ENCODE results near the gene KLK10. TPM values are rescaled to one million over a fixed set of nuclear protein-coding genes. Genes with fewer than 3 reads are reported as not detected.

Gene KLK10
- total and polyA plus RNA-seq, 2 experiments from 2014 or later: not detected

DNA sequence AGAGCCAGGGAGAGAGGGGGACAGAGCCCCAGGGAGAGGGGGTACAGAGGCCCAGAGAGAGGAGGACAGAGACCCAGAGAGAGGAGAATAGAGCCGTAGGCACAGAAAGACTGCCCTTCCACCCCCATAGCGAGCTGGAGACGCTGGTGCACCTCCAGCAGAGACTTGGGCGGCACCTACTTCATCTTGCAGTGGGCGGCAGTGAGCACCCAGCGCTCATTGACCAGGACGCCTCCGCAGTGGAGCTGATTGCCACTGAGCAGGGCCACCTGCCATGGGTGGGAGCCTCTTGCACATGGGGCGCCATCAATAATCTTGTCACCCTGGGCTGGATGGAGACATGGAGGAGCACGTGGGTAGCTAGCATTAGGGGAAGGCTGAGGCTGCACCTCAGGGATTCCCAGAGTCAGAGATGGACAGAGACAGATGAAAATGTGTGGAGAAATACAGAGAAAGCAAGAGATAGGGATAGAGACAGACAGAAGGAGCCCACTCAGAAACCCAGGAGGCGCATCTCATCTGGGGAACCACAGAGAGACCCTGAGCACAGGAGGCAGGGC lies 37.8 kb downstream of the KLK10 start:
- WGBS, 2 experiments (ENCODE audit: low coverage in 1 of 2, low lambda C conversion rate in 2 of 2, missing lambda C conversion rate in 2 of 2): 35 to 36% methylated on average over 11 of the region's 11 CpGs
- Histone ChIP-seq H2AFZ (no peak overlapping the region), H3K36me3 (ENCODE audit: low read depth) (no peaks in the 10 kb centered on the region), H3K9ac (no peak overlapping the region), H3K27ac (no peak overlapping the region), H3K4me1 (ENCODE audit: insufficient read depth) (no peaks in the 10 kb centered on the region), H3K4me2 (ENCODE audit: unreplicated experiment) (no peak overlapping the region), H3K4me3 (no peak overlapping the region), H3F3A (ENCODE audit: insufficient read depth) (no peaks in the 10 kb centered on the region), H3K9me3 (ENCODE audit: low read depth) (no peaks in the 10 kb centered on the region), H3K27me3 (replicated peaks; ENCODE audit: insufficient read depth) (no peaks in the 10 kb centered on the region; the same call in 1 of the 2 replicates), H3K79me2 (ENCODE audit: insufficient read depth) (no peaks in the 10 kb centered on the region), H3K9me2 (ENCODE audit: insufficient read depth) (no peaks in the 10 kb centered on the region), H4K20me1 (ENCODE audit: insufficient read depth) (no peaks in the 10 kb centered on the region)
- TF ChIP-seq EZH2 (IDR thresholded peaks at IDR 0.05; ENCODE audit: insufficient read depth, poor library complexity, severe bottlenecking) (no peak), EZH2phosphoT487 (IDR thresholded peaks at IDR 0.05; ENCODE audit: insufficient read depth, low read depth) (no peak)
- in situ Hi-C loops (cut with MboI): no loop called here
- DNase-seq: no peak

DNA sequence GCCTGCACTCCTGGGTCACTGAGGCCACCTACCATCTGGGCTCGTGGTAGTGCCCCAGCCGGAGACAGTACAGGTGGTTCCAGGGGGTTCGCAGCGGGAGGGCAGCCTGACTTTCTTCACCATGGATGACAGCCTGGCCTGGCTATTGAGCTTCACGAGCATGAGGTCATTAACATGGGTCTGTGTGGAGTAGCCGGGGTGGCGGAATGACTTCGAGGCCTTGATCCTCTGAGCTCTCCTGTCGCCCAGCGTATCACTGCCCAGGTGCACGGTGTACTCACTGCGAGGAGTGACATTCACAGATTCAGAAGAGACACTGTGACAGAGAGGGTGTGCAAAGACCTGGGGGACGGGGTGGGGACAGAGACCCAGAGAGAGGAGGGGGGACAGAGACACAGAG lies 39.3 kb downstream of the KLK10 start:
- WGBS, 2 experiments (ENCODE audit: low coverage in 1 of 2, low lambda C conversion rate in 2 of 2, missing lambda C conversion rate in 2 of 2): 0 to 5% methylated on average over 12 to 13 of the region's 13 CpGs
- no peaks in the 10 kb centered on the region for H3K36me3 ChIP-seq (ENCODE audit: low read depth)
- DNase-seq: no peak
- H3K79me2 ChIP-seq (ENCODE audit: insufficient read depth): no peaks in the 10 kb centered on the region
- H4K20me1 ChIP-seq (ENCODE audit: insufficient read depth): no peaks in the 10 kb centered on the region
- H3K27me3 ChIP-seq (replicated peaks; ENCODE audit: insufficient read depth): no peaks in the 10 kb centered on the region; the same call in none of the 2 replicates
- no peak for TF ChIP-seq EZH2 (IDR thresholded peaks at IDR 0.05; ENCODE audit: insufficient read depth, poor library complexity, severe bottlenecking)
- TF ChIP-seq EZH2phosphoT487 (IDR thresholded peaks at IDR 0.05; ENCODE audit: insufficient read depth, low read depth): no peak
- H3K4me1 ChIP-seq (ENCODE audit: insufficient read depth): no peaks in the 10 kb centered on the region
- no peak overlapping the region for H3K9ac ChIP-seq
- H3K9me3 ChIP-seq (ENCODE audit: low read depth): no peaks in the 10 kb centered on the region
- in situ Hi-C loops (cut with MboI): no loop called here
- H3K4me3 ChIP-seq: no peak overlapping the region
- no peaks in the 10 kb centered on the region for H3K9me2 ChIP-seq (ENCODE audit: insufficient read depth)
- H3F3A ChIP-seq (ENCODE audit: insufficient read depth): no peaks in the 10 kb centered on the region
- no peak overlapping the region for H2AFZ ChIP-seq
- H3K4me2 ChIP-seq (ENCODE audit: unreplicated experiment): no peak overlapping the region
- no peak overlapping the region for H3K27ac ChIP-seq

DNA sequence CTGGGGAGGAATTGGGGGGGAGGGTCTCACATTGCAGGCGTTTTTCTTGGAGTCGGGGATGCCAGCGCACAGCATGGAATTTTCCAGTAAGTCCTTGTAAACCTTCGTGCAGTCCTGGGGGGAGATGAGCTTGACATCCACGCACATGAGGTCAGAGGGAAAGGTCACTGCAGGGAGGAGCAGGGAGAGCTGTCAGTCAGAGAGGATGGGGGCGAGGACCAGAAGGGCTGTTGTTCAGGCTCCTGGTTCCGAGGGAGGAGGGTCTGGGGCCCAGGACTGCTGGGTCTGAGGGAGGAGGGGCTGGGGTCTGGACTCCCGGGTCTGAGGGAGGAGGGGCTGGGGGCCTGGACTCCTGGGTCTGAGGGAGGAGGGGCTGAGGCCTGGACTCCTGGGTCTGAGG lies 39.8 kb downstream of the KLK10 start:
- Histone ChIP-seq H3K79me2 (ENCODE audit: insufficient read depth) (no peaks in the 10 kb centered on the region), H4K20me1 (ENCODE audit: insufficient read depth) (no peaks in the 10 kb centered on the region), H3K27ac (no peak overlapping the region), H3K9ac (no peak overlapping the region), H3K36me3 (ENCODE audit: low read depth) (no peaks in the 10 kb centered on the region), H3K27me3 (replicated peaks; ENCODE audit: insufficient read depth) (no peaks in the 10 kb centered on the region; the same call in none of the 2 replicates), H3K4me1 (ENCODE audit: insufficient read depth) (no peaks in the 10 kb centered on the region), H3K4me2 (ENCODE audit: unreplicated experiment) (no peak overlapping the region), H3F3A (ENCODE audit: insufficient read depth) (no peaks in the 10 kb centered on the region), H3K9me3 (ENCODE audit: low read depth) (no peaks in the 10 kb centered on the region), H3K4me3 (no peak overlapping the region), H2AFZ (no peak overlapping the region), H3K9me2 (ENCODE audit: insufficient read depth) (no peaks in the 10 kb centered on the region)
- in situ Hi-C loops (cut with MboI): no loop called here
- no peak for TF ChIP-seq EZH2 (IDR thresholded peaks at IDR 0.05; ENCODE audit: insufficient read depth, poor library complexity, severe bottlenecking)
- TF ChIP-seq EZH2phosphoT487 (IDR thresholded peaks at IDR 0.05; ENCODE audit: insufficient read depth, low read depth): no peak
- DNase-seq: no peak
- WGBS, 2 experiments (ENCODE audit: low coverage in 1 of 2, low lambda C conversion rate in 2 of 2, missing lambda C conversion rate in 2 of 2): 22% methylated on average over 7 to 8 of the region's 8 CpGs

DNA sequence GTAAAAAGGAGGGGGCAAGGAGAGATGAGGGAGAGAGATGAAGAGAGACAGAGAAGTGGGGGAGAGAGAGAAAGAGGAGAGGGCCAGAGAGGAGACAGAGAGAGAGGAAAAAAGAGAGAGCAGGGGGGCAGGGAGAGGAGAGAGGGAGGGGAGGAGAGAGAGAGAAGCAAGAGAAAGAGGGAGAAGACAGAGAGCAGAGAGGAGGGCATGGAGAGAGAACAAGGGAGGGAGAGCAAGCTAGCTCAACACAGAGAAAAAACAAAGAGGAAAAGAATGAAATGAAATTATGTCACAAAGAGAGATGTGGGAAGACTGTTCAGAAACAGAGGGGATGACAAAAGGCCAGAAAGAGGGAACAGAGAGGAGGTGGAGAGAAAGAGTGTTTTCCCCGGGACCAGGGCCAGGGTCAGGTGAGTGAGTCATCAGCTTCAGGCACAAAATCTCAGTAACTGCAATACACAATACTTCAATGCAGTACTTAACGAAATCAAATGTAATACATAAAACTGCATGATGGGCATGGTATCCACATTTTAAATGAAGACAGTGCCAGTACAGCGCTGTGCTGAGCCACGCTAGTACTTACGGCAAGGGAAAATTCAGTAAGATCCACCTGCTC lies 40.6 kb downstream of the KLK10 start:
- H4K20me1 ChIP-seq (ENCODE audit: insufficient read depth): no peaks in the 10 kb centered on the region
- 47 to 50% methylated on average over 5 of the region's 5 CpGs for WGBS, 2 experiments (ENCODE audit: low coverage in 1 of 2, low lambda C conversion rate in 2 of 2, missing lambda C conversion rate in 2 of 2)
- no peaks in the 10 kb centered on the region for H3K36me3 ChIP-seq (ENCODE audit: low read depth)
- no peaks in the 10 kb centered on the region for H3K4me1 ChIP-seq (ENCODE audit: insufficient read depth)
- no peaks in the 10 kb centered on the region for H3K9me2 ChIP-seq (ENCODE audit: insufficient read depth)
- in situ Hi-C loops (cut with MboI): no loop called here
- no peaks in the 10 kb centered on the region; the same call in none of the 2 replicates for H3K27me3 ChIP-seq (replicated peaks; ENCODE audit: insufficient read depth)
- H3K4me2 ChIP-seq (ENCODE audit: unreplicated experiment): no peak overlapping the region
- no peak for DNase-seq
- no peak overlapping the region for H2AFZ ChIP-seq
- TF ChIP-seq EZH2phosphoT487 (IDR thresholded peaks at IDR 0.05; ENCODE audit: insufficient read depth, low read depth): no peak
- no peak for TF ChIP-seq EZH2 (IDR thresholded peaks at IDR 0.05; ENCODE audit: insufficient read depth, poor library complexity, severe bottlenecking)
- no peaks in the 10 kb centered on the region for H3F3A ChIP-seq (ENCODE audit: insufficient read depth)
- H3K79me2 ChIP-seq (ENCODE audit: insufficient read depth): no peaks in the 10 kb centered on the region
- H3K4me3 ChIP-seq: no peak overlapping the region
- no peak overlapping the region for H3K27ac ChIP-seq
- H3K9me3 ChIP-seq (ENCODE audit: low read depth): no peaks in the 10 kb centered on the region
- no peak overlapping the region for H3K9ac ChIP-seq
